BLaER1 treated with 17β-estradiol and CSF1 and Interleukin-3, amounts not matched to agents 10 nM and 100 nM (cell line): Measurements from ENCODE around the gene TESK1.
A peak's percentile ranks its signal among the peaks of the same experiment; 100 is the strongest.

ENCODE experiments used
- H3K27ac ChIP-seq, 11 experiments: shearing (Covaris generic); formaldehyde crosslinking; 2 replicates each; pipeline ENCODE4 v1.8.1; 2022
- H3K27me3 ChIP-seq, 11 experiments: shearing (Covaris generic); formaldehyde crosslinking; 2 replicates each; pipeline ENCODE4 v1.8.1; 2022
- H3K36me3 ChIP-seq, 11 experiments: shearing (Covaris generic); formaldehyde crosslinking; 2 replicates each; pipeline ENCODE4 v1.8.1; 2022
- H3K4me1 ChIP-seq, 10 experiments: shearing (Covaris generic); formaldehyde crosslinking; 2 replicates each; pipeline ENCODE4 v1.8.1; 2022
- H3K4me2 ChIP-seq, 11 experiments: shearing (Covaris generic); formaldehyde crosslinking; 2 replicates each; pipeline ENCODE4 v1.8.1; 2022
- H3K4me3 ChIP-seq, 10 experiments: shearing (Covaris generic); formaldehyde crosslinking; 2 replicates each; pipeline ENCODE4 v1.8.1; 2022
- H3K9ac ChIP-seq, 11 experiments: shearing (Covaris generic); formaldehyde crosslinking; 2 replicates each; pipeline ENCODE4 v1.8.1; 2022
- H3K9me3 ChIP-seq, 11 experiments: shearing (Covaris generic); formaldehyde crosslinking; replicated peaks in 1 of 11; 2 replicates each; pipeline ENCODE4 v1.8.1; 2022
- H4K20me1 ChIP-seq, 11 experiments: shearing (Covaris generic); formaldehyde crosslinking; 2 replicates each; pipeline ENCODE4 v1.8.1; 2022
- Cebpa-rat ChIP-seq, 11 experiments: shearing (Covaris generic); IDR thresholded peaks; 2 replicates each; pipeline ENCODE4 v1.8.1; 2022

TESK1 gene

DNA sequence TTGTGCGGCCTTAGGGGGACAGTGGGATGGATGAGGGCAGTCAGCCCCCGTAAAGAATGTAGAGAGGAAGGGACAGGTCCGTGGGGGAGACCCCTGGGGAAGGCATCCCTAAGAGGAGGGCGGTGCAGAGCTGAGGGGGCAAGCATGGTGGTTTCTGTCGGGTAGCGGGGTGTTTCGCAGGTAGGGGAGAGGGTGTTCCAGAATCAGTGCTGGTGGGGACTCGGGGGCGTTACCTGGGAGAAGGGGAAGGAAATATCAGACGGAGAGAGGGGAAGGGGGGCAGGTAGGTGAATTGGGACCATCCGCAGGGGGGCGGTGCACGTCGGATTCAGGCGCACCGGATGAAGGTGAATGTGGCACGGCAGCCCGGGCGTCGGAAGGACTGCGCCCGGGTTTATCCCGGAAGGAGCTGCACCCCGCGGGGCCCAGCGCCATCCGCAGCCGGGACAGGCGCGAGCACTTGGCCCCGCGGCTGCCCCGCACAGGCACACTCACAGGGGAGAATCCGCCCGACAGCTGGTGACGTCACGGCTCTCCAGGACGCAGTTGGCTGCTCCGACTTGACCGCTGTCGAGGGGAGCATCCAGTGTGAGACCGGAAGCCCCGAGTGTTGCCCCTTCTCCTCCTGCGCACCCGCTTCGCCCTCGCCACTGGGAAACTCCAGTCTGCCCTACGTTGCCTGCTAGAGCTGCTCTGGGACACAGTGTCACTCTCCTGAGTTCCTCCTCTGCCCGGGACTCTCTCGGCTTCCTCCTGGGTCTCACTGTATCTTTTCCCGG is 11.8 kb downstream of the TESK1 start:
- Histone ChIP-seq H3K27ac (peak overlapping the region; percentile 68 to 97 (median 94)), H3K9me3 (no peaks in the 10 kb centered on the region), H3K4me3 (peak overlapping the region; percentile 56 to 70 (median 62)), H3K9ac (peak overlapping the region; percentile 70 to 84 (median 76)), H3K4me2 (peak overlapping the region; percentile 85 to 100 (median 96)), H3K4me1 (peaks cover 69 to 98% (median 80%) of the 10 kb centered on the region in 10 experiments), H3K36me3 (peaks cover 3 to 47% (median 31%) of the 10 kb centered on the region in 11 experiments; a peak in 17 of 22 replicates), H4K20me1 (peaks cover 0 to 21% (median 0%) of the 10 kb centered on the region in 11 experiments; a peak in 3 of 22 replicates), H3K27me3 (no peaks in the 10 kb centered on the region)
- TF ChIP-seq Cebpa-rat (IDR thresholded peaks at IDR 0.05): no peak

DNA sequence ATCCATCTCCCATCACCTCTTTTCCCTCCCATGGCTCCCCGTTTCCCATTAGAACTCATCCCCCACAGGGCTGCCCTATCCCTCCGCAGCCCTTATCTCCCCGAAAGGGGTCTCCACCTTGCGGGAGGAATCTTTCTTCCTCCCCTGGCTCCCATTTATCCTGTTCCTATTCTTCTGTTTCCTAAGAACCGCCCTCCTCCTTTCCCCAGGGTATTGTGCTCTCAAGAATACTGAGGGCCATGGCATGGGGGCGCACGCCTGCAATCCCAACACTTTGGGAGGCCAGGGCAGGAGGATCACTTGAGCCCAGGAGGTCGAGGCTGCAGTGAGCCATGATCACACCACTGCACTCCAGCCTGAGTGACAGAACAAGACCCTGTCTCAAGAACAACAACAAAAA is 12.5 kb downstream of the TESK1 start:
- Histone ChIP-seq H3K9me3 (no peaks in the 10 kb centered on the region), H3K4me1 (peaks cover 74 to 98% (median 85%) of the 10 kb centered on the region in 10 experiments), H3K4me2 (peak overlapping the region; percentile 85 to 100 (median 96)), H3K4me3 (peak overlapping the region; percentile 56 to 70 (median 62)), H3K36me3 (peaks cover 0 to 40% (median 25%) of the 10 kb centered on the region in 11 experiments; a peak in 16 of 22 replicates), H3K27me3 (no peaks in the 10 kb centered on the region), H4K20me1 (peaks cover 0 to 16% (median 0%) of the 10 kb centered on the region in 11 experiments; a peak in 3 of 22 replicates), H3K9ac (peak overlapping the region; percentile 70 to 84 (median 76)), H3K27ac (peak overlapping the region; percentile 68 to 97 (median 94))
- no peak for TF ChIP-seq Cebpa-rat (IDR thresholded peaks at IDR 0.05)

DNA sequence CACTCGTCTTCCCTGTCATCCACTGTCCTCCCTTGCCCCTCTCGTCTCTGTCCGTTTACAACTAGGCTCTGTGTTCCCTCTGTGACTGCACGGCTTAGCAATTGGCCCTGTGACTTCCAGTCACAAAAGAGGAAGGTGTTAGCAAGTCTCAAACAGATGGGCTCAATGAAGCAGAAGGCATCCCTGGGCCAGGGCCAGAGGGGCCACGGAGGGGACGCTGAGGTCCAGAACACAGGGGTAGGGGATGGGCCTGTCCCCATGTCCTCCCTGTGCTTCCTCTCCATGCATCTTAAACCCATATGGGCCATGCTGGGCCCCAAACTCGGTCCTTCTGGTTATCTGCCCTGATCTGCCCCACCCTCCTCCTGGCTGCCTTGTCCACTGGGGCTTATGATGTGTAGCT is 13.3 kb downstream of the TESK1 start, which contains the start of gene CD72:
Gene CD72, minus strand, starts transcription at position 89 of the 403 bp plus-strand sequence. CDS start 110 bp downstream, outside the sequence.
- TF ChIP-seq Cebpa-rat (IDR thresholded peaks at IDR 0.05): no peak
- Histone ChIP-seq H3K4me3 (peak within 1 kb of the TSS; percentile 56 to 70 (median 62)), H3K4me1 (peaks cover 75 to 99% (median 88%) of the 10 kb centered on the region in 10 experiments), H3K4me2 (peak within 1 kb of the TSS; percentile 85 to 100 (median 96)), H3K9ac (peak within 1 kb of the TSS; percentile 70 to 84 (median 76)), H4K20me1 (peaks cover 0 to 16% (median 0%) of the 10 kb centered on the region in 11 experiments; a peak in 3 of 22 replicates), H3K27me3 (no peaks in the 10 kb centered on the region), H3K9me3 (no peaks in the 10 kb centered on the region), H3K36me3 (peaks cover 0 to 32% (median 17%) of the 10 kb centered on the region in 11 experiments; a peak in 14 of 22 replicates), H3K27ac (peak within 1 kb of the TSS; percentile 68 to 97 (median 94))

DNA sequence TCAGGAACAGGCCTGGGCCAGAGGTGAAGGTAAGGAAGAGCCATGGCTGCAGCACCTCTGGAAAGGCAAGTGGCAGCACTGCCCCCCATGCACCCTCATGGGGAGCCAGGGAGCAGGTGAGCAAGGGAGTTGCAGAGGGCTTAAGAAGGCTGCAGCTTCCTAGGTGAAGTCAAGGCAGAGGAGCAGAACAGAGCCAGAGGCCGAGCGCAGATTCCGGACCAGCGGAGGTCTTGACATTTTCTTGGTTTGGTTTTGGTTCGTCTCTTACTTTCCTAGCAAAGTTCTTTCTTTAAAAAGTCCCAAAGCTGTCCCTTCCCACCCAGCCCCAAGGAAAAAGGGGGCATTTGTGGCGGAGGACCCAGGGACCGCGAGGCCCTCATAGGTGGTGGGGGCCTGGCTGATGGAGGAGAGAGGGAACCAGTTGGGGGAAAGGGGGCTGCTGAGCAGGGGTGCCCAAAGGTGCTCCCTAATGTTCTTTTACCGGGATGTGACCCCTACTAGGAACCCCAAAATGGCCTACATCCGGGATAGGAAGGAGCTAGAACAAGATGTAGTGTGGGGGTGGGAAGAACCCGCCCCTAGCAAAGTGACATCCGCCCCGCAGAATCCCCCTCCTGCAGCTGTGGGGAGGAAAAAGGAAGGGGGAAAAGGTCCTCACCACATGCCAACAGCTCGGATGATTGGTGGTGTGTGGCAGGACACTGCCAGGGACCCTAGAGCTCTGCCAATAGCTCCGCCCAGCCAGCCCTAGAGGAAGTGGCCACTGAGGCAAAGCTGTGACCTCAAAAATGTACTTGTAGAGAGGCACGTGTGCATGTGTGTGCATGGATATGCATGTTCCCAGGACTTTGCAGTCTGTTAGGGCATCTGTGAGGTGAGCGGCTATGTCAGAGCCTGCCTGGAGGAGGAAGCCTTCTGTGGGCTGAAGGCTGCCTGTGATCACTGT is 14.1 kb downstream of the TESK1 start:
- peak overlapping the region; percentile 85 to 100 (median 96) for H3K4me2 ChIP-seq
- no peaks in the 10 kb centered on the region for H3K9me3 ChIP-seq
- TF ChIP-seq Cebpa-rat (IDR thresholded peaks at IDR 0.05): no peak
- H3K27ac ChIP-seq: peak overlapping the region; percentile 68 to 97 (median 94)
- peaks cover 0 to 16% (median 0%) of the 10 kb centered on the region in 11 experiments; a peak in 3 of 22 replicates for H4K20me1 ChIP-seq
- peak overlapping the region; percentile 55 to 67 (median 61) for H3K4me3 ChIP-seq
- H3K4me1 ChIP-seq: peaks cover 75 to 96% (median 87%) of the 10 kb centered on the region in 10 experiments
- H3K27me3 ChIP-seq: no peaks in the 10 kb centered on the region
- peak overlapping the region; percentile 70 to 84 (median 76) for H3K9ac ChIP-seq
- peaks cover 0 to 24% (median 14%) of the 10 kb centered on the region in 11 experiments; a peak in 14 of 22 replicates for H3K36me3 ChIP-seq

DNA sequence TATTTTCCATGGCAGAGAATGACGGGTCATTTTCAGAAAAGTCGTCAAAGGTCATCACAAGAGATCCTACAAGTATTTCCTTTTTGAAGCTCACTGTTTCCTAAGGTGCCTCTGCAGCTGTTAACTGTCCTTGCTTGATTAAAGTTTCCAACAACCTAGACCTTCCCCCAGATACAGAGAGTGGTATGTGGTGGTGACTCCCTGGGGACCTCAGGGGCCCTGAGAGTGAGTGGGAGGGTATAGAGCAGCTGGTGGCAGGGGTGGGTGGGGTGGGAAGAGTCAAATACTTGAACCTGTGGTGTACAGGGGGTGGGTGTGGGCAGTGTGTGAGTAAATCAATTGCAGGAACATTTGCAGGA is 14.7 kb downstream of the TESK1 start:
- peaks cover 72 to 91% (median 84%) of the 10 kb centered on the region in 10 experiments for H3K4me1 ChIP-seq
- H3K36me3 ChIP-seq: peaks cover 0 to 18% (median 7%) of the 10 kb centered on the region in 11 experiments; a peak in 12 of 22 replicates
- H4K20me1 ChIP-seq: peaks cover 0 to 12% (median 0%) of the 10 kb centered on the region in 11 experiments; a peak in 3 of 22 replicates
- H3K27ac ChIP-seq: peak overlapping the region; percentile 68 to 97 (median 94); a peak in 21 of 22 replicates
- no peaks in the 10 kb centered on the region for H3K27me3 ChIP-seq
- H3K9ac ChIP-seq: peak overlapping the region in 10 of 11 experiments; percentile 70 to 84 (median 76); a peak in 18 of 22 replicates
- TF ChIP-seq Cebpa-rat (IDR thresholded peaks at IDR 0.05): no peak
- H3K4me2 ChIP-seq: peak overlapping the region; percentile 85 to 100 (median 96)
- peak overlapping the region in 8 of 10 experiments; percentile 32 to 67 (median 61); a peak in 9 of 20 replicates for H3K4me3 ChIP-seq
- no peaks in the 10 kb centered on the region for H3K9me3 ChIP-seq

DNA sequence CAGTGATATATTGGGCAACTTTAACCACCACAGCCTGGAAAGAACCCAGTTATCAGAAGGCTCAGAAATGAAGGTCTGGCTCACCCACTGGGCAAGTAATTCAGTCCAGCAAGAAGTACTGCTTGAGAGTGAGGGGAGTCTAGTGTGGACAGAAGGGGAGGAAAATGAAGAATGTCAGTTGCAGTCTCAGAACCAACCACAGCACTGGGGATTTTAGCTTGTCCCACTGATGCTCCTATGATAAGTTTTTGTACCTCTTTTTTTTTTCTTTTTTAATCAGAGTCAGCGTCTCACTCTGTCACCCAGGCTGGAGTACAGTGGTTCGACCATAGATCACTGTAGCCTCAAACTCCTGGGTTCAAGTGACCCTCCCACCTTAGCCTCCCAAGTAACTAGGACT is 22.5 kb downstream of the TESK1 start:
- Histone ChIP-seq H4K20me1 (no peaks in the 10 kb centered on the region), H3K27ac (peak overlapping the region in 2 of 11 experiments; percentile 20 to 21; a peak in 3 of 22 replicates)
- TF ChIP-seq Cebpa-rat (IDR thresholded peaks at IDR 0.05): no peak

DNA sequence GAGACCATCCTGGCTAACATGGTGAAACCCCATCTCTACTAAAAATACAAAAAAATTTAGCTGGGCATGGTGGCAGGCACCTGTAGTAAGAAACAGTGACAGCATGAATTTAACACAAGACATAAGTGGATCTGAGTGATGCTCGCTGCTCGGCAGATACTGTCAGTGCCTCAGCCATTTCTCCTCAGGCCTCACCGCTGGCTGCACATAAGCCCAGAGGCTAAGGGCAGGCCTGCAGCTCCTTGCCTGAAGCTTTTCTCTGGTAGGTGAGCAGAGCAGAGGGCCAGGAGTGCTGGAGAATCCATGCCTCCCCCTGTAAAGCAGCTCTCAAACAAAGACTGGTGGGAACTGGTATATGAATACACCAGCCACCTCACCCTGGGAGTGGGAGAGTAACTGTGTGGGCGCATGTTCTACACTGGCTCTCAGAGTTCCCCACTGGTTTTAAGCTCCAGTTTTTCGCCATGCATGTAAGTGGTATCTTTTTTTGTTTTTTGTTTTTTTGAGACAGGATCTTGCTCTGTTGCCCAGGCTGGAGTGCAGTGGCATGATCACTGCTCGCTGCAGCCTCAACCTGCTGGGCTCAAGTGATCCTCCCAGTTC is 23.4 kb downstream of the TESK1 start:
- no peak for TF ChIP-seq Cebpa-rat (IDR thresholded peaks at IDR 0.05)
- H3K27ac ChIP-seq: 0 out of 22 replicates have a peak overlapping the region, but pooled peaks of 1 of the 11 experiments have one; percentile 20
- H4K20me1 ChIP-seq: no peaks in the 10 kb centered on the region
- H3K36me3 ChIP-seq: no peaks in the 10 kb centered on the region
- H3K9ac ChIP-seq: peak overlapping the region in 1 of 11 experiments; percentile 16; a peak in 1 of 22 replicates
- peaks cover 0 to 6% (median 0%) of the 10 kb centered on the region in 11 experiments; a peak in 1 of 22 replicates for H3K9me3 ChIP-seq
- peaks cover 2 to 70% (median 22%) of the 10 kb centered on the region in 10 experiments for H3K4me1 ChIP-seq
- H3K4me2 ChIP-seq: peak overlapping the region in 2 of 11 experiments; percentile 41 to 42; a peak in 1 of 22 replicates
- H3K27me3 ChIP-seq: no peaks in the 10 kb centered on the region
- no peak overlapping the region for H3K4me3 ChIP-seq

More for the DNA sequence above, 22.5 kb downstream of the TESK1 start:
- no peaks in the 10 kb centered on the region for H3K36me3 ChIP-seq
- H3K4me3 ChIP-seq: no peak overlapping the region
- H3K4me2 ChIP-seq: peak overlapping the region in 10 of 11 experiments; percentile 5 to 58 (median 38); a peak in 16 of 22 replicates
- H3K9ac ChIP-seq: peak overlapping the region in 1 of 11 experiments; percentile 16; a peak in 1 of 22 replicates
- no peaks in the 10 kb centered on the region for H3K27me3 ChIP-seq
- peaks cover 0 to 70% (median 25%) of the 10 kb centered on the region in 10 experiments; a peak in 17 of 20 replicates for H3K4me1 ChIP-seq
- peaks cover 0 to 6% (median 0%) of the 10 kb centered on the region in 11 experiments; a peak in 1 of 22 replicates for H3K9me3 ChIP-seq
